MCF 10A (cell line): ENCODE results near the gene TAF4B. TPM values are rescaled to one million over a fixed set of nuclear protein-coding genes. Genes with fewer than 3 reads are reported as not detected.

Experiments used
- BruUV-seq: library from RNA; stranded (reverse); fragments of 400-500 nt; replicated peaks from 2 replicates; lab custom pipeline; 2021; lab: Mats Ljungman, UMichigan
- CTCF ChIA-PET: fragments of 300-600 bp; sonication (Branson Sonifier 250); formaldehyde crosslinking; extraction: SDS; loops from one replicate; lab custom pipeline; 2021; ENCODE audit warnings: antibody characterized with exemption, inconsistent platforms; lab: Yijun Ruan, JAX
- POLR2A ChIA-PET: fragments of 300-600, 350-650 bp; sonication (Branson Sonifier 250); formaldehyde crosslinking; extraction: SDS; loops from one replicate; lab custom pipeline; 2020; ENCODE audit warnings: antibody characterized with exemption, inconsistent platforms; lab: Yijun Ruan, JAX
- DNase-seq: peaks from one replicate; pipeline ENCODE4 v3.0.0-alpha.2; 2018; ENCODE audit not compliant: unreplicated experiment
- H3K27ac Mint-ChIP-seq: one replicate; pipeline ENCODE4 v1.8.0; 2022; ENCODE audit warnings: mild to moderate bottlenecking, low read depth, mixed read lengths; ENCODE audit not compliant: unreplicated experiment
- H3K27me3 Mint-ChIP-seq: one replicate; pipeline ENCODE4 v1.8.0; 2022; ENCODE audit warnings: mixed read lengths; ENCODE audit not compliant: insufficient read depth, unreplicated experiment
- H3K36me3 Mint-ChIP-seq: one replicate; pipeline ENCODE4 v1.8.0; 2022; ENCODE audit warnings: mild to moderate bottlenecking, moderate library complexity, mixed read lengths; ENCODE audit not compliant: insufficient read depth, unreplicated experiment
- H3K4me1 Mint-ChIP-seq: one replicate; pipeline ENCODE4 v1.8.0; 2022; ENCODE audit warnings: mixed read lengths; ENCODE audit not compliant: insufficient read depth, unreplicated experiment
- H3K4me3 Mint-ChIP-seq: one replicate; pipeline ENCODE4 v1.8.0; 2022; ENCODE audit warnings: mild to moderate bottlenecking, moderate library complexity, mixed read lengths; ENCODE audit not compliant: unreplicated experiment
- H3K9me3 Mint-ChIP-seq: one replicate; pipeline ENCODE4 v1.8.0; 2022; ENCODE audit warnings: mixed read lengths; ENCODE audit not compliant: unreplicated experiment
- CTCF ChIP-seq: fragments of 200-600 bp; IDR thresholded peaks from one replicate; pipeline ENCODE4 v1.8.0; 2022; ENCODE audit warnings: antibody characterized with exemption, mild to moderate bottlenecking; ENCODE audit not compliant: unreplicated experiment
- intact Hi-C: fragments of 100-400 bp; cut with micrococcal nuclease; formaldehyde crosslinking; loops from 2 replicates; pipeline ENCODE4 v1.14.1; 2022
- total RNA-seq: library from RNA; stranded (reverse); gene quantifications from 2 replicates; pipeline ENCODE4 v1.2.3, GENCODE V29; 2022

The TAF4B gene
- total RNA-seq, 1 experiment from 2014 or later, result 9.2 TPM

DNA sequence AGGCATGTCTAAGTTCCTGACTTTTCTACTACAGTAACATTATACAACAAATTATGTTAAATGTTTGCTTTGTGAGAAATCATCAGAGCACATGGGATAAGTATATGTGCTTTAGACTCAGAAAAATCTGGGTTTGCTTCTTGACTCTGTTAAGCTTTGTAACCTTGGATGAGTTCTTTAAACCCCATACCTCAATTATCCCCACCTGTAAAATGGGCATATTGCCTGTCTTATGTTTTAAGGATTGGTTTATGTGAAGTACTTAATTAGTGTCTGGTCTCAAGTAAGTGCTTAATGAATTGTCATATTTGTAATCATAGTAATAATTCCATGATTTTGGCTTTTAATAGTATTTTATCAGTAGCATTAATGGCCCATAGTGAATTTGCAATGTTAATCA lies 135.8 kb downstream of the TAF4B start:
- POLR2A ChIA-PET, result no interaction called here
- TF ChIP-seq CTCF, result no peak
- Mint-ChIP-seq H3K9me3 (no peaks in the 10 kb centered on the region), H3K36me3 (peaks cover 17% of the 10 kb centered on the region), H3K27me3 (no peaks in the 10 kb centered on the region), H3K4me1 (no peaks in the 10 kb centered on the region), H3K4me3 (no peak overlapping the region), H3K27ac (no peak overlapping the region)
- DNase-seq, result no peak
- BruUV-seq, result no TSS peak
- intact Hi-C loops, result no loop called here
- CTCF ChIA-PET, result interaction anchor here (0.6 to 0.7 kb wide), 2 partner anchors 10 to 932 kb away, joined by 3 read pairs; no protein-coding TSS in a partner anchor

- CTCF ChIA-PET, result interaction anchor here (0.7 kb wide), 1 partner anchor 16 kb away, joined by 4 read pairs; no protein-coding TSS in a partner anchor
- BruUV-seq, result no TSS peak
Measured at GRCh38 chr18:26367425-26367824, 141.2 kb downstream of the TAF4B start.

DNA sequence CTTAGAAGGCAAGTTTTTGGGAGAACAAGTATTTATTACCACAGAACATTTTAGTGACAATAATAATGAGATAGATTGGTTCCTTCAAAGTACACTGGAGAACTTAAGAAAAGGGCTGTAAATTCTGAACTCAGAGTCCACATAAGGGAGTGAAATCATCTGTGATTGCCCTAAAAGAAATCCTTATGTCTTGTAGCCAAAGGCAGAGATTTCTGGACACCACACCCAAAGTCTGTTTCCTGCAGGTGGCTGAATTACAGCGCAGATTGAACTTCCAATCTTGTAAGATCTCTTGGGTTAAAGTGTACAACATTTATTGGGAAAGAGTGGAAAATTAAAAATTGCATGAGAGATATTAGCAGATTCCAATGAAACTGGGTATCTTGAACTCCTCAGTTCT lies 143.8 kb downstream of the TAF4B start:
- no peaks in the 10 kb centered on the region for H3K9me3 Mint-ChIP-seq
- POLR2A ChIA-PET, result no interaction called here
- H3K27me3 Mint-ChIP-seq, result no peaks in the 10 kb centered on the region
- CTCF ChIA-PET, result interaction anchor here (0.5 to 2.0 kb wide), 2 partner anchors 14 to 16 kb away, joined by 4 to 8 read pairs; no protein-coding TSS in a partner anchor
- no peak for DNase-seq
- no peak overlapping the region for H3K27ac Mint-ChIP-seq
- BruUV-seq, result no TSS peak
- no peaks in the 10 kb centered on the region for H3K4me1 Mint-ChIP-seq
- no peak for TF ChIP-seq CTCF
- H3K36me3 Mint-ChIP-seq, result no peaks in the 10 kb centered on the region
- no peak overlapping the region for H3K4me3 Mint-ChIP-seq
- intact Hi-C loops, result no loop called here

More at GRCh38 chr18:26367425-26367824, 141.2 kb downstream of the TAF4B start:
- H3K4me3 Mint-ChIP-seq, result no peak overlapping the region
- no peaks in the 10 kb centered on the region for H3K9me3 Mint-ChIP-seq
- intact Hi-C loops, result no loop called here
- no peaks in the 10 kb centered on the region for H3K4me1 Mint-ChIP-seq
- TF ChIP-seq CTCF, result no peak
- no peak for DNase-seq
- H3K27me3 Mint-ChIP-seq, result no peaks in the 10 kb centered on the region
- H3K36me3 Mint-ChIP-seq, result no peaks in the 10 kb centered on the region
- no peak overlapping the region for H3K27ac Mint-ChIP-seq
- POLR2A ChIA-PET, result no interaction called here

DNA sequence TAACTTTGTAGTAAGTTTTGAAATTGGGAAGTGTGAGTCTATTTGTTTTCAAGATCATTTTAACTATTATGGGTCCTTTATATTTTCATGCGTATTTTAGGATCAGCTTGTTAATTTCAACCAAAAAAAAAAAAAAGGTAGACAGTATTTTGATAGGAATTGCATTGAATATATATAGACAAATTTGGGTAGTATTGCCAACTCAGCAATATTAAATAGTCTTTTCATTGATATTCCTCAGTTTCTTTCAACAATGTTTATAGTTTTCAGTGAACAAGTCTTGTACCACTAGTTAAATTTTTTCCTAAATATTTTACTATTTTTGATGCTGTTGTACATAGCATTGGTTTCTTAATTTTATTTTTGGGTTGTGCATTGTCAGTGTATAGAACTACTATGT lies 149.9 kb downstream of the TAF4B start:
- intact Hi-C loops, result no loop called here

More for the DNA sequence above, 149.9 kb downstream of the TAF4B start:
- POLR2A ChIA-PET, result no interaction called here
- H3K27ac Mint-ChIP-seq, result no peak overlapping the region
- TF ChIP-seq CTCF, result no peak
- H3K4me3 Mint-ChIP-seq, result no peak overlapping the region
- BruUV-seq, result no TSS peak
- CTCF ChIA-PET, result no interaction called here
- no peak for DNase-seq
- no peaks in the 10 kb centered on the region for H3K9me3 Mint-ChIP-seq
- H3K4me1 Mint-ChIP-seq, result no peaks in the 10 kb centered on the region
- H3K27me3 Mint-ChIP-seq, result no peaks in the 10 kb centered on the region
- no peaks in the 10 kb centered on the region for H3K36me3 Mint-ChIP-seq
